Loucy (cell line): Measurements from ENCODE around the gene CDC42BPB.

Experiments
- H2AFZ ChIP-seq: fragments of 200-600 bp; sonication (generic); 2 replicates; pipeline ENCODE4 v1.6.0; 2016; ENCODE audit warnings: antibody characterized with exemption, mild to moderate bottlenecking, low read length, moderate library complexity
- H3F3A ChIP-seq: fragments of 200-600 bp; 2 replicates; pipeline ENCODE4 v1.6.0; 2016; ENCODE audit warnings: antibody characterized with exemption, low read depth, mild to moderate bottlenecking
- H3K27me3 ChIP-seq: fragments of 200-600 bp; sonication (generic); 2 replicates; pipeline ENCODE4 v1.6.1; 2014; ENCODE audit warnings: low read length, mild to moderate bottlenecking; ENCODE audit not compliant: insufficient read depth, poor library complexity, severe bottlenecking
- H3K36me3 ChIP-seq: fragments of 200-600 bp; sonication (generic); 2 replicates; pipeline ENCODE4 v1.6.1; 2016; ENCODE audit warnings: low read length; ENCODE audit not compliant: insufficient read depth
- H3K4me1 ChIP-seq: fragments of 200-600 bp; sonication (generic); 2 replicates; pipeline ENCODE4 v1.5.1; 2014; ENCODE audit warnings: low read length, mild to moderate bottlenecking; ENCODE audit not compliant: insufficient read depth, poor library complexity, severe bottlenecking
- H3K4me2 ChIP-seq: fragments of 200-600 bp; sonication (generic); 2 replicates; pipeline ENCODE4 v1.6.0; 2014; ENCODE audit warnings: antibody characterized with exemption, low read length, low read depth, mild to moderate bottlenecking; ENCODE audit not compliant: poor library complexity, severe bottlenecking
- H3K4me3 ChIP-seq: fragments of 200-600 bp; sonication (generic); 2 replicates; pipeline ENCODE4 v1.5.1; 2014; ENCODE audit warnings: low read length, mild to moderate bottlenecking, mixed read lengths; ENCODE audit not compliant: poor library complexity, severe bottlenecking
- H3K79me2 ChIP-seq: fragments of 200-600 bp; sonication (generic); 2 replicates; pipeline ENCODE4 v1.6.1; 2014; ENCODE audit warnings: low read length; ENCODE audit not compliant: insufficient read depth
- H3K9ac ChIP-seq: fragments of 200-600 bp; sonication (generic); 2 replicates; pipeline ENCODE4 v1.6.0; 2014; ENCODE audit warnings: mild to moderate bottlenecking, low read depth, low read length, moderate library complexity; ENCODE audit not compliant: poor library complexity, severe bottlenecking
- H3K9me2 ChIP-seq: fragments of 200-600 bp; sonication (generic); replicated peaks from 2 replicates; pipeline ENCODE4 v1.6.1; 2016; ENCODE audit warnings: low read depth, low read length, mixed read lengths
- H3K9me3 ChIP-seq: fragments of 200-600 bp; sonication (generic); 2 replicates; pipeline ENCODE4 v1.6.1; 2014; ENCODE audit warnings: mild to moderate bottlenecking, antibody characterized with exemption, low read length, low read depth; ENCODE audit not compliant: insufficient read depth
- H4K20me1 ChIP-seq: fragments of 200-600 bp; sonication (generic); 2 replicates; pipeline ENCODE4 v1.6.0; 2014; ENCODE audit warnings: antibody characterized with exemption, low read length, mild to moderate bottlenecking; ENCODE audit not compliant: insufficient read depth, poor library complexity, severe bottlenecking
- EZH2phosphoT487 ChIP-seq: fragments of 200-600 bp; IDR thresholded peaks from 2 replicates; pipeline ENCODE4 v1.6.1; 2018; ENCODE audit warnings: antibody characterized with exemption, mild to moderate bottlenecking, moderate library complexity, borderline replicate concordance
- TF ChIP-seq, protein P1 (sequence below): fragments of 200-600 bp; sonication (generic); conservative IDR thresholded peaks from 2 replicates; pipeline ENCODE4 v1.5.1; 2014; ENCODE audit warnings: mild to moderate bottlenecking, antibody characterized with exemption, low read length

CDC42BPB gene

DNA sequence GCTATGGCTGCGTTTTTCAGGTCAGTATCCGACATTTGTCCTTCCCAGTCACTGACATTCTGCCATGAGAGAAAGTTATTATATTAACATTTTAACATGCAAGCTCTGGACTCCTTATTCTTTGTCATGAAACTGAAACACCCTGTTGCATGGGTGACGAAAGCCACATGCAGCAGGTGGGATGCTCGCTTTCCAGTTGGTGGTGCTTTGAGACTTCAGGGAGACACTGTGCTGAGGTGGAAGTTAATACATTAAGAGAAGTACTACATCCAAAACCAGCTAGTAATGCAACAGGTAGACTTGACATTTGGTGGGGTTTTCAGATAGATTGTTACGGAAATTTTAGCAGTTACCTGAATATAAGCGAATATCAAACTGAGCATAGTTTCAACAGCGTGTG, 167.7 kb downstream of the CDC42BPB start:
- Histone ChIP-seq H3K9ac (no peak overlapping the region), H3K4me2 (no peak overlapping the region), H3K79me2 (no peaks in the 10 kb centered on the region), H2AFZ (no peak overlapping the region), H3K9me2 (no peaks in the 10 kb centered on the region), H3F3A (no peaks in the 10 kb centered on the region), H3K36me3 (peaks cover 11% of the 10 kb centered on the region; the same call in 1 of the 2 replicates), H3K9me3 (no peaks in the 10 kb centered on the region), H3K4me1 (no peaks in the 10 kb centered on the region), H3K4me3 (no peak overlapping the region), H4K20me1 (no peaks in the 10 kb centered on the region), H3K27me3 (no peaks in the 10 kb centered on the region)
- TF ChIP-seq EZH2phosphoT487 = no peak
- TF ChIP-seq, protein P1, sequence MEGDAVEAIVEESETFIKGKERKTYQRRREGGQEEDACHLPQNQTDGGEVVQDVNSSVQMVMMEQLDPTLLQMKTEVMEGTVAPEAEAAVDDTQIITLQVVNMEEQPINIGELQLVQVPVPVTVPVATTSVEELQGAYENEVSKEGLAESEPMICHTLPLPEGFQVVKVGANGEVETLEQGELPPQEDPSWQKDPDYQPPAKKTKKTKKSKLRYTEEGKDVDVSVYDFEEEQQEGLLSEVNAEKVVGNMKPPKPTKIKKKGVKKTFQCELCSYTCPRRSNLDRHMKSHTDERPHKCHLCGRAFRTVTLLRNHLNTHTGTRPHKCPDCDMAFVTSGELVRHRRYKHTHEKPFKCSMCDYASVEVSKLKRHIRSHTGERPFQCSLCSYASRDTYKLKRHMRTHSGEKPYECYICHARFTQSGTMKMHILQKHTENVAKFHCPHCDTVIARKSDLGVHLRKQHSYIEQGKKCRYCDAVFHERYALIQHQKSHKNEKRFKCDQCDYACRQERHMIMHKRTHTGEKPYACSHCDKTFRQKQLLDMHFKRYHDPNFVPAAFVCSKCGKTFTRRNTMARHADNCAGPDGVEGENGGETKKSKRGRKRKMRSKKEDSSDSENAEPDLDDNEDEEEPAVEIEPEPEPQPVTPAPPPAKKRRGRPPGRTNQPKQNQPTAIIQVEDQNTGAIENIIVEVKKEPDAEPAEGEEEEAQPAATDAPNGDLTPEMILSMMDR = no peak

DNA sequence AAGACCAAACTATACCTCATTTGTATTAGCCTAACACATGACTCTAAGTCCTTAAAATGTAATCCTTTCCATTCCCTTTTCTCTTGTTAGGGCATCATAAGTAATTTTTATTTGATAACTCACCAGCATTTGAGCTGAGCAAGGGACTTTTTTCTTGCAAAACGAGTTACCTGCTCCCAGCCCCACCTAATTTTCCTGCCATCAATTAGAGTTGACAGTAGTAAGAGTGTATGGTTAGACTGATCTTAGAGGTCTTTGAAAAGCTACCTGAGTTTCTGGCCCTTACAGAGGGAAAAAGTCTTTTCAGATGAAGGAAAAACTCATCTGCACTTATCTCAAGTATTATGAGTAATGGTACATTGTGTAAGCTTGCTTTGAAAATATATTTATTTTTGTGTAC, 168.6 kb downstream of the CDC42BPB start:
- Histone ChIP-seq H3K27me3 (no peaks in the 10 kb centered on the region), H3K36me3 (peaks cover 11% of the 10 kb centered on the region; the same call in 1 of the 2 replicates), H3K79me2 (no peaks in the 10 kb centered on the region), H3K9me2 (no peaks in the 10 kb centered on the region), H4K20me1 (no peaks in the 10 kb centered on the region), H2AFZ (no peak overlapping the region), H3F3A (no peaks in the 10 kb centered on the region), H3K9me3 (no peaks in the 10 kb centered on the region), H3K9ac (no peak overlapping the region), H3K4me2 (no peak overlapping the region), H3K4me3 (no peak overlapping the region), H3K4me1 (no peaks in the 10 kb centered on the region)
- TF ChIP-seq, protein P1 = no peak
- no peak for TF ChIP-seq EZH2phosphoT487

DNA sequence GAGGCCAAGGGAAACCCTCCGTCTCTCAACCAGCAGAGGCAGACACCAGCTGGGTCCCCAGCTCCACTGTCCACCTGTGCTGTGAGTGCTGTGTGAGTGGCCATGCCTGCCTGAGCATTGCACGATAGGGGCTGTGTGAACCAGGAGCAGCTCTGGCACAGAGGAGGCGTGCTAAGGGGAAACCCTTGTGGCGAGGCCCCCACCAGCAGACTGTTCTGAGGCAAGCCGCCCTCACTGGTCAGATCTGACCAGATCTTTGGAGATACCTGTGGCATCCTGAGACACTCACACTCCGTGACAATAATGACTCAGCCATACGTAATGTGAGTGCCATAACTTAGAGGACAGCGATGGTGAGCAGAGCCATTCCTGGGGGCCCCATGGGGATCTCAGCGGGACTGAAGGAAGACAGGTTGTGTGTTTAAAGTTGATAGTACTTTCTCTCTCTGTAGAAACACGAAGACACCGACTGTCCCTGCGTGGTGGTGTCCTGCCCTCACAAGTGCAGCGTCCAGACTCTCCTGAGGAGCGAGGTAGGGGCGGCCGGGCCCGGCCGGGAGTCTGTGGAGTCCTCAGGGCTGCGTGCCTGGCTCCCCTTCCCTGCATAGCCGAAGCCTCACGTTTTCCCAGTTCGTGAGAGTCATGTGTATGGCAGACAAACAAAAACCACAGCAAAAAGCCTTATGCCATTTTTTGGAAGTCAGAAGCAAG, 171.5 kb downstream of the CDC42BPB start:
- no peaks in the 10 kb centered on the region for H4K20me1 ChIP-seq
- TF ChIP-seq, protein P1 = no peak
- TF ChIP-seq EZH2phosphoT487 = no peak
- no peak overlapping the region for H3K9ac ChIP-seq
- H3F3A ChIP-seq = no peaks in the 10 kb centered on the region
- H3K4me1 ChIP-seq = no peaks in the 10 kb centered on the region
- H2AFZ ChIP-seq = no peak overlapping the region
- H3K79me2 ChIP-seq = no peaks in the 10 kb centered on the region
- H3K9me2 ChIP-seq = no peaks in the 10 kb centered on the region
- no peak overlapping the region for H3K4me2 ChIP-seq
- no peaks in the 10 kb centered on the region for H3K27me3 ChIP-seq
- peaks cover 5% of the 10 kb centered on the region; the same call in 1 of the 2 replicates for H3K36me3 ChIP-seq
- H3K9me3 ChIP-seq = no peaks in the 10 kb centered on the region
- no peak overlapping the region for H3K4me3 ChIP-seq
